Measurements from ENCODE around the gene VWDE.
"Not testable (repeated sequence)": the region's sequence is repeated elsewhere in the genome, so short reads cannot be mapped to it uniquely, and the experiment has no call there.

VWDE gene

DNA sequence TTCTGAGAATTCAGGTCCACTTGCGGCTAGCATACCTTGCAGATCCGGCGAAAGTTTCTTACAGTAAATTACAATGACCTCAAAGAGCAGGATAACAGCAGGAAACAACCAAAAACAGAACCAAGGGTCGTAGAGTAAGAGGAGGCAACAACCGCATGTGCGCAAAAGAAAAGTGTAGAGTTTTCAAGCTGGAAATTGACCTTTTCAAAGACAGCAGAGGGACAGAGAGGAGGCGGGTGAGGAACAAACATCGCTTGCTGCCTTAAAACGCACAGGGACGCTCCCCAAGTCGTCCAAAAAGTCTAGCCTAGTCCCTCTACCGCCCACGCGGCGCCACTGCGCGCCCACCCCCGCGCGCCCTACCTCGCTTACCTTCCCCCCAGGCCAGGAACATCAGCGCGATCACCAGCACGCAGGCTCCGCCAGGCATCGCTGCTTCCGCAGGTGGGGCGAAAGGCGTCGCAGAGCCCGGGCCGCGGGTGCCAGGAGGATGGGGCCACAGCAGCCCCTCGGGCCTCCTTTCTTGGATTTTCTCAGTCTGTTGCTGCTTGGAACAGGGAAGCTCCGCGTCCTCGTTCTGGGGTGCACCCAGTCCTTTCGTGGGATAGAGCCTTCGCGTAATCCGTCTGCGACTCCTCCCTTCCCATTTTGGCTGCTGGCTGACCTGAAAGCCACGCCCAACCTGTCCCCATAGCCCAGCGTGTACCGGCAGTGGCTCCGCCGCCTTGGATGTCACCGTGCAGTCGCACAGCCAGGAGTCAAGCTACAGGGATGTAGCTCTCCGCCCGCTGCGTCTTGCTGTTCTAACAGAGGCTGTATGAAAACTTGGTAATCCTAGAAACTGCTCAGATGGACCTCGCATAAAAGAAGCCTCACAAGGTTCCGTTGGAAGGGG, at the start of gene VWDE:
TSS of gene VWDE (minus strand) at position 579 of the 895 bp plus-strand sequence. CDS start at position 430, 149 bp downstream.
- no peak for DNase-seq

DNA sequence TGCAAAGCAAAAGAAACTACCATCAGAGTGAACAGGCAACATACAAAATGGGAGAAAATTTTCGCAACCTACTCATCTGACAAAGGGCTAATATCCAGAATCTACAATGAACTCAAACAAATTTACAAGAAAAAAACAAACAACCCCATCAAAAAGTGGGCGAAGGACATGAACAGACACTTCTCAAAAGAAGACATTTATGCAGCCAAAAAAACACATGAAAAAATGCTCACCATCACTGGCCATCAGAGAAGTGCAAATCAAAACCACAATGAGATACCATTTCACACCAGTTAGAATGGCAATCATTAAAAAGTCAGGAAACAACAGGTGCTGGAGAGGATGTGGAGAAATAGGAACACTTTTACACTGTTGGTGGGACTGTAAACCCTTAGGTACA, 49.5 kb upstream of the VWDE start:
- not testable (repeated sequence) for DNase-seq

DNA sequence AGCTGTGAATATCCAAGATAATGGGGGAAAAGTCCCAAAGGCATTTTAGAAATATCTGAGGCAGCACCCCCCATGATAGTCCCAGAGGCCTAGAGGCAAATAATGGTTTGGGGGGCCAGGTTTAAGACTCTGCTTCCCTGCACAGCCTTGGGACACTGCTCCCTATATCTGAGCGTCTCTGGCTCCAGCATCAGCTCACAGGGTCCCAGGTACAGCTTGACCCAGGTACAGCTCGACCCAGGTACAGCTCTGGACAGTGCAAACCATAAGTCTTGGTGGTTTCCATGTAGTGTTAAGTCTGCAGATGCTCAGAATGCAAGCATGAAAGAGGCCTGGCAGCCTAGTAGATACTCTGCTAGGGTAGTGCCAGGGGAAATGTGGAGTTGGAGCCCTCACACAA, 47.0 kb upstream of the VWDE start:
- DNase-seq: no peak

DNA sequence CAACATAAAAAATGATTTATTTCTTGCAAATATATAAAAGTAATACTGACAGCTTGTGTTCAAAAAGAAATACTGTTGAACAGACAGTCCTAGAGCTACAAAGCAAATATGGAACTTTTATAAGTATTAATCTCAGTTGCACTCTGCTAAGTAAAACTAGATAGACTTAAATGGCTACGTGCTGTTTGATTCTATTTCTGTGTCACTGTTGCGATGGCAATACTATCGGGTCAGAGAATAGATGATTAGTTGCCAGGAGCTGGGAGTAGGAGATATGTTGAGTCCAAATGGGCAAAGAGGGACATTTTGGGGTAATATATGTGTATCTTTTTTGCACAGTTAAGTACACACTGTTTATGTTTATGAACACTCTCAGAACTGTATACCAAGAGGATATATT, 41.1 kb upstream of the VWDE start:
- DNase-seq: no peak

DNA sequence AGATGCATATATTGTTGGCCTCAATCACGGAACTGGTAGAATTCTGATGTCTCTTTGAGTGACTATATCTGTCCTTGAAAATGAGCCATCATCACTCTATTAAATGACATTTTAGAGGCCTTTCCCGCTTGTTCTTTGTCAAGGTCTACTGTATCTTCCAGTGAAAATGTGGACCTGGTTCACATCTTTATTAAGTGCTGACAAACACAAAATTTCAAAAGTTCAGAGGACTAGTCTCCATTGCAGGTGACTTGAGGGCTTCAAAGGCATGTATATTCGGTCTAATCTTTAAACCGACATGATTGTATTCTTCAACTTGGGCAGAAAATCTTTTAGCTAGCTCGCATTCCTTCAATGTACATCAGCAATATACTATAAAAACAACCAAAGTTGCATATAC, 36.6 kb upstream of the VWDE start:
- no peak for DNase-seq

DNA sequence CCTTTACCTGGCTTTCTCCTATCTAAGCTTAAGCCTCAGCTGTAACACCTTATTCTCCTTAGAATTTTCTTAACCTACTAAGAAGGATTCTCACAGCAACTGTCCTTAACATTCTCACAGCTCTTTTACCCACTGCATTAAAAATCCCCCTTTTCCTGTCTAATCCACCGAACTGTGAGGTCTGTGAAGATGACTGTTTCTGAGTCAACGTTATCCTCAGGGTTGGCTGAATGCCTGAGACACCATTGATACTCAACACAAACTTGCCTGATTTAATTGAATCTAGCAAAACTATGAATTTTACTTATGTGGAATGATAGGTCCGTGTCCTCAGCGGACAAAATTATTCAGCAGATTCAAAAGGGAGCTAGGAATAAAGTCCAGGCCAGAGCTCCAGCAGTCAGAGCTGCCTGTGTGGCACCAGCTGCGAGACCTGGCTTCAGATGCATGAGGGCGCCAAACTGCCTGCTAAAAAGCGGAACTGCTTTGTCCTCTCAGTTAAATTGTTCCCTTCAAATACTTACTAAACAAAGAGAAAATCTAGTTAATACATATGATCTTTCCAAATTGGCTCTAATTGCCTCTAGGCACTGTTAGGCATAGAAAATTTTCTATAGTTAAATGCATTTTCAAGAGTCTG, 33.4 kb upstream of the VWDE start:
- no peak for DNase-seq

DNA sequence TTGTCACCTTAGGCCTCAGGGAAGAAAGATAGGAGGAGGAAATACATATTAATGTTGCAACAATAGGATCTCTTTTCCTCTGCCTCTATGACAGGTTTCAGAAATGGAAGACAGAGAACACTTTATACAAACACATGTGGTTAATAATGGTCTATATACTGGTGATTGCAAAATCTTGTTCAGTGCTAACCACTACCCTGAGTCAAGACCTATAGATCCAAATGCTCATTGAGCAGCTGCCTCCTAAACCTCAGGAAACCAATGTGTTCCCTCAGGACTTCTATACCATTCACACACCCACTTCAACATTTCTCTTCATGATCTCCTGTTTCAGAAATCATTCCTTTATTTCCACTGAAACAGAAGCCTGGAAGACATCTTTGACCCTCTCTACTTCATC, 32.5 kb upstream of the VWDE start:
- no peak for DNase-seq

DNA sequence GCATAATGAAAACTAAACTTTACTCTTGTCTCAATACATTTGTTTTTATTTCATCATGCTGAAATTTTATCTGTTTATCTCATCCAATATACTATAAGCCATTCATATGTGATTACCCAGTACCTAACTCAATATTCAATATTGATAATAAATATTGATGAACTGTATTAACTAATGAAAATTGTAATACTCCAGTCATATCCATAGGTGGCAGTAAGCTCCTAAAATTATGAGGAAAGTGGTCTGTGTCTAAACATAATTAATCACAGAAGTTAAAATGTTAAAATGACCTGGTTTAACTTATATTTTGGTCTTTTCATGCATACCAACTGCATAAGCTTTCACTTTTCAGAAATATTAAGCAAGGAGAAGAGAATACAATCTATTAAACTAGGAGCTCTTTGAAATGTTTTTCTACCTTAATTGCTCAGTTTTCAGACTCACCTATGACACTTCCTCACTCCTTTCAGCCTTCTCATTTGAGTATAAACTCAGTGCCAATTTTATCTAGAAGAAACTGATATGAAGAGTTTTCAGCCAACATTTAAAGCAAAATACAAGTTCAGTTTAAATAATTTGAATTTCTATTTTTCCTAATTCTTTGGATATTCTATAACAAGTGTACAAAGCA, 30.5 kb upstream of the VWDE start:
- DNase-seq: no peak

DNA sequence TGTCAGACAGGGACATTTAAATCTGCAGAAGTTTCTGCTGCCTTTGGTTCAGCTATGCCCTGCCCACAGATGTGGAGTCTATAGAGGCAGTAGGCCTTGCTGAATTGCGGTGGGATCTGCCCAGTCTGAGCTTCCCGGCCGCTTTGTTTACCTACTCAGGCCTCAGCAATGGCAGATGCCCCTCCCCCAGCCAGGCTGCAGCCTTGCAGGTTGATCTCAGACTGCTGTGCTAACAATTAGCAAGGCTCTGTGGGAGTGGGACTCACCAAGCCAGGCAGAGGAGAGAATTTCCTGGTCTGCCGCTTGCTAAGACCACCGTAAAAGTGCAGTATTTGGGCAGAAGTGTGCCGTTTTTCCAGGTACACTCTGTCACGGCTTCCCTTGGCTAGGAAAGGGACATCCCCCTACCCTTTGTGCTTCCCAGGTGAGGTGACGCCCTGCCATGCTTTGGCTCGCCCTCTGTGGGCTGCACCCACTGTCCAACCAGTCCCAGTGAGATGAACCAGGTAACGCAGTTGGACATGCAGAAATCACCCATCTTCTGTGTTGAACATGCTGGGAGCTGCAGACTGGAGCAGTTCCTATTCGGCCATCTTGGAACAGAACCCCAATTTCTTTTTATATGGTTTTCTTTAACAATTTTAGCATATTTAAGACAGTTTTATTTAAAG, 28.4 kb upstream of the VWDE start:
- DNase-seq: no peak

DNA sequence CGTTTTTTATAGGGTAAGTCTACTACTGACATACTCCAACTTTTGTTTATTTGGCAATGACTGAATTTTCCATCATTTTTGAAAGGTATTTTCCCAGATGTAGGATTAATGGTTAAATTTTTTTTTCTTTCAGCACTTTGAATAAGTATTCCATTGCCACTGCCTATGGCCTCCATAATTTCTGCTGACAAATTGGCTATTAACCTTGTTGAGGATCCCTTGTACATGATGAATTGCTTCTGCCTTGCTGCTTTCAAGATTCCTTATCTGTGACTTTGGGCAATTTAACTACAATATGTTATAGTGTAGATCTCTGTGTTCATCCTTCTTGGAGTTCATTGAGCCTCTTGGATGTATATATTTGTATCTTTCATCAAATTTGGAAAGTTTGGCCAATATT, 21.6 kb upstream of the VWDE start:
- DNase-seq: no peak

DNA sequence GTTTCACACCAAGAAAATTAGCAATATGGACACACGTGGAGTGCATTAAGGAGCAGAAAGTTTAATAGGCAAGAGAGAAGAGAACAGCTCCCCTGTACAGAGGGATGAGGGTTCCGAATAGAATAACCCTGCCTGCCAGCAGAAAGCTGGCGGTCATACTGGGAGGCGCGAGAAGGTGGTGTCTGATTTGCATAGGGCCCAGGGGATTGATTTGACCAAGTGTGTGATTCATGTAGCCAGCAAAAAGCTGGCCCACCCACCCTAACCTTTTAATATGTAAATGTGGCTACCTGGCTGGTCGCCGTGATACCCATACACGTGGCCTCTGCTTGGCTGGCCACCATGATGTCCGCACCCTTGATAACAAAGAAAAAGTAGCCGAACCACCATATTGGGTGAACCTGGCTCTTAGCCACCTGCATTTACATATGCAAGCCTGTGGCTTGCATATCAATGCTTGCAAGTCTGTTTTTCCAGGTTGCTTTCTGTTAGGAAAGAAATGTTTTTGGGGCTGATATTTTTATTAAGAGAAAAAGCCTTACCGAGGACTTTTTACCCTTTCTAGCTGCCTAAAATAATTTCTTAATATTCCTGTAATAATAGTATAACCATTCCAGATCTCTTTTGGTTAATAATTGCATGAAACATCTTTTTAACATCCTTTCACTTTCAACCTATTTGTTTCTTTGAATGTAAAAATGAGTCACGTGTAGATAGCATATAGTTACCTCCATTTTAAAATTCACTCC, 20.5 kb upstream of the VWDE start:
- no peak for DNase-seq

DNA sequence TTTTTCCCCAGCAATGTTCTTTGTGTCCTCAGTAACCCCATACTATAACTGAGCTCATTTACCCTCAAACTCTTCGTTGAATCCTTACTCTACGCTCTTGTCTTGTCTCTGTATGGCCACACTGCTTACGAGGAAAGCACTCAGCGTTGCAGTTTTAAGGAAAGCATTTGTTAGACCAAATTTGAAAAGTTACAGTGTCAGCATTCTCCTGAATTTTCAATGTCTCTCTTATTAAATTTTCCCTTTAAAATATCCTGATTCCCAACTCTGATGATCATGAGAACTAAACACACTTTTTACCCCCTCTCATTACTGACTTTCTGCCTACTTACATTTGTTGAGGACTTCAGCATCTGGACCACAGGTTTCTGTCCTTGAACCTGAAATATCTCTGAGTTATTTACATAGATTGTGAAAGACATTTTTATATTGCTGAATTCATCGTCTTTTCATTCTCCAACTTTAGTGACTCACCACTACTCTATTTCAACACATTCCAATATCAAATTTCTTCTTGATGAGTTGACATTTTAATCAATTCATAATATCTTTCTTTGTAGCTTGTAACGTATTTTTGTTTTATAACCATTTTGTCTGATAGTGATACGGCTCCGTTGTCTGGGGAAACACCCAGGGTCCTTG, 19.8 kb upstream of the VWDE start:
- no peak for DNase-seq

DNA sequence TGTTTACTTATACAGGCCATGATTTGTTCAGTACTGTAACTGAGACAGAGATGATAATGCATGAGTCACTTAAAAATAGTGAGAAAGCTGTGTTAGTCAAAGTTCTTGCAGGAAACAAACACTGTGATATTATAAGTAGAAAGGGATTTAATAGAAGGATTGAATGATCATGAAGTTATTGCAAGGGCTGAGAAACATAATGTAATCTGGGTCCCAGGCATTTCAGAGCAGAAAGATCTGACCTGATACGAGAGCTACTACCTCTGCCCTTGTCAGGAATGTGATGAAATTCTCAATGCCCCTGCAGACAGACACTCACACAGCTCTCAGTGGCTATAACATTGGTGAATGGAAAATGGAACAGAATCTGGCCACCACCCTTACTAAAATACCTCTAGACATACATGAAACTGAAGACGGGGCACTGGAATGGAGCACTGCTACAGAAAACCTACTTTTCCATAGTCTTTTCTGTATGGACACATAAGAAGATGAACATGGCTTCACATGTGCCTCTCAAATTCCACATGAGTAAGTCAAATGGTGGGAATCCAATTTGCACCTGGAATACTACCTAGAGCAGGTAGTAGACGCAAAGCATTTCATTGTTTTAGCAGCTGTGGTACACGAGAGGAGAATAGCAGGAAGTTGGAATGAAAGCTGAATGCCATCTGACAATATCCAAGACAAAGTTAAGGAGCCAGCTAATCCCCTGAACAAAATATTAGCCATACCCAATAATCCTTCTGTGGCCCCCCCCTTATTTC, 19.1 kb upstream of the VWDE start:
- no peak for DNase-seq

DNA sequence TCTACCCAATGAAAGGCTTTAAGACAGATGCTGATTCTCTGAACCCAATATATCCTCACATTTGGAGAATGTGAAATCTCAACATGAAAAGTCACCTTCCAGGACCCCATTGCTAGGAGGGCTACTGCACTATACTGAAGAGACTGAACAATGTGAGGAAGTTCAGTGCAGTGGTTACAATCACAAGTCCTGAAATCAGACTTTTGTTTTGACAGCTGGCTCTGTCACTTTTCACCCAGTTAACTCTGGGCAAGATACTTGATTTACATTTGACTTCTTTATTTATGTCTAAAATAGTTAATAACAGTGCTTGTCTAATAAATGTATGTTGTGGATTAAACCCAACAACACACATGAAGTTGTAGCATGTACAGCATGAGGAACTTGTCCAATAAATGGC, 14.8 kb upstream of the VWDE start:
- no peak for DNase-seq

DNA sequence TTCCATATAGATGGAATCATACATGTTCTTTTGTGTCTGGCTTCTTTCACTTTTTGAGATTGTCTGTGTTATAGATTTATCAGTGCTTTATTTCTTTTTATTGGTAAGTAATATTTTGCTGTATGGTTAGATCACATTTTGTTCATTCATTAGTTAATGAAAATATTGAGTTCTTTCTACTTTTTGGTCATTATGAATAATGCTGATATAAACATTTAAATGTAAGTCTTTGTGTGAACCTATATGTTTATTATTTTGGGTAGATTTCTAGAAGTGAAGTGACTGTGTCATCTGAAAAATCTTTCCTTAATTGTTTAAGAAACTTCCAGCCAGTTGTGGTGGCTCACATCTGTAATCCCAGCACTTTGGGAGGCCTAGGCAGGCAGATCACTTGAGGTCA, 11.4 kb upstream of the VWDE start:
- DNase-seq: no peak

DNA sequence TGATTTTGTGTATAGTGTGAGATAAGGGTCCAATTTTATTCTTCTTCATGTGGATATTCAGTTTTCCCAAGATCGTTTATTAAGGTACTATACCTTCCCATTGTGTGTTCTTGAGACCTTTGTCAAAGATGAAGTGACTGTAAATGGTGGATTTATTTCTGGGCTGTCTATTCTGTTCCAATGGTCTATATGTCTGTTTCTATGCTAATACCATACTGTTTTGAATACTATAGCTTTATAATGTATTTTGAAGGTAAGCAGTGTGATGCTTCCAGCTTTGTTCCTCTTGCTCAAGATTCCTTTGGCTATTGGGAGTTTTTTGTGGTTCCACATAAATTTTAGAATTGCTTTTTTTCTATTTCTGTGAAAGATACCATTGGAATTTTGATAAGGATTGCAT, 8.7 kb upstream of the VWDE start:
- DNase-seq: no peak

DNA sequence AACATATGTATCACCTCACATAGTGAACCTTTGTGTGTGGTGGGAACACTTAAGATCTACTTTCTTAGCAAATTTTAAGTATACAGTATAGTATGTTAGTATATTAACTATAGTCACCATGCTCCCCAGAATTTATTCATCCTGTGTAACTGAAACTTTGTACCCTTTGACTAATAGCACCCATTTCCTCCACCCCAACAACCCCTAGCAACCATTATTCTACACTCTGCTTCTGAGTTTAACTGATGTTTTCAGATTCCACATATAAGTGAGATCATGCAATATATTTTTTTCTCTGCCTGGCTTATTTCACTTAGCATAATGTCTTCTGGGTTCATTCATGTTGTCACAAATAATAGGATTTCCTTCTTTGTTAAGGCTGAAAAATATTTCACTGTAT, 6.9 kb upstream of the VWDE start:
- DNase-seq: no peak

DNA sequence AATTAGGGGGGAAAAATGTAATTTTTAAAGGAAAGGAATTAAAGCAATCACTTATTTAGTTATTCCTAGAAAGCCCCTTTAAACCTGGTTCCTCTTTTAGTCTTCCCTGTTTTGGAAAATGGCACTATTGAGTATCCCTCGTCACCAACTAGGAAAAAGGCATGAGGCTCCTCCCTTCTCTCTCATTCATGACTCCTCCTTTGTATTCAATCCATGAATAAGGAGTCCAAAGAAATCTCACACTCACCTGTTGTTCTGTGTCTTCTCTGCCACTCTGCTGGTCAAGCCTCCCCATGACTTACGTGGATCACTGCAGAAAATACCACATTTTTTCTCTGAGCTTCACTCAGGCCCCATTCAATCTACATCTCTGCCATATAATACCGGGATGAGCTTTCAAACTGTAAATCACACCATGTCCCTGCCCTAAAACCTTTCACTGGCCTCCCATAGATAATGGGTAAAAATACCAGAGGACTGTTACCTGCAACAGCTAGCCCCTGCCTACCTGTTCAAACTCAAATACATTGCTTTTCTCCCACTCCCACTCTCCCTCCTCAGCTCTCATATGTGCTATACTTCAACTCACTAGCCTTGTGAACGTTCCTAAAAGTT, 5.5 kb upstream of the VWDE start:
- no peak for DNase-seq

DNA sequence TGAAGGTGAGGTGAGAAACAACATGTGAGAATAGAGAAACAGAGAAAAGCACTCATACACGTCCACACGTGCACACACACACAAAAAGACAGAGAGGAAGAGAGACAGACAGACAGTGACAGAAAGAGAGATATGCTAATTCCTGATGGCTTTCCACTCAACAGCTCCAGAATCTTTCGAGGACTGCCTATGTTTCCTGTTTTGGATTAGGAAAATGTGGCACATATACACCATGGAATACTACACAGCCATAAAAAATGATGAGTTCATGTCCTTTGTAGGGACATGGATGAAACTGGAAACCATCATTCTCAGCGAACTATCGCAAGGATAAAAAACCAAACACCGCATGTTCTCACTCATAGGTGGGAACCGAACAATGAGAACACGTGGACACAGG, 4.0 kb upstream of the VWDE start:
- not testable (repeated sequence) for DNase-seq

DNA sequence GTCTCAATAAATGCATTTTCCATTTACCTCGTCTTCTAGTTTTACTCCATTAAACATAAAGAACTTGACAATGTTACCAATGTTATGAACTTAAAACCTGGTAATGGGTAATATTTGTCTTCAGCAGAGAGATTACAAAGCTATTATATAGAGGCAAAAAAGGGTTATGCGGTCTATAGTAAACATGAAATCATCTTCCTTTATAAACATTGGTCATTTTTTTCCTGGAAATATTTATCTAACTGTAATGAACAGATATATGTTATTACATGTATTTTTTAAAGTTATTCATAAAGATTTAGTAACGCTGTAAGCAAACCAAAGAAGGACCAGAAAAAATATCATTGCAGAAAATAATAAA, 1.3 kb downstream of the VWDE start:
- DNase-seq: no peak
